ENCODE data around the gene ZNF132.
"Not testable (repeated sequence)": the region's sequence is repeated elsewhere in the genome, so short reads cannot be mapped to it uniquely, and the experiment has no call there.

The ZNF132 gene

DNA sequence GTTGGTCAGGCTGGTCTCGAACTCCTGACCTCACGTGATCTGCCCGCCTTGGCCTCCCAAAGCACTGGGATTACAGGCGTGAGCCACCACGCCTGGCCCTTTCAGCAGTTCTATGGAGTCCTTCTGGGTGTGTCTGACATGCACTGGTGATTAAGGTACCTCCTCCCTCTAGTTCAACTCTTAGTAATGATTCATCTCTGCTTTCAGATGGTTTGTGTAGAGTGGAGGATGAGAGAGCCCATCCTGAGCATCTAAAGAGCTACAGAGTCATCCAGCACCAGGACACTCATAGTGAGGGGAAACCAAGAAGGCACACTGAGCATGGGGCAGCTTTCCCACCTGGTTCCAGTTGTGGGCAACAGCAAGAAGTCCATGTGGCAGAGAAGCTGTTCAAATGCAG, 23.3 kb downstream of the ZNF132 start:
- DNase-seq = no peak
- in situ Hi-C loops (cut with MboI; ENCODE audit: low pct_unique_long_range_greater_than_20kb, low sequenced_read_pairs) = no loop called here

DNA sequence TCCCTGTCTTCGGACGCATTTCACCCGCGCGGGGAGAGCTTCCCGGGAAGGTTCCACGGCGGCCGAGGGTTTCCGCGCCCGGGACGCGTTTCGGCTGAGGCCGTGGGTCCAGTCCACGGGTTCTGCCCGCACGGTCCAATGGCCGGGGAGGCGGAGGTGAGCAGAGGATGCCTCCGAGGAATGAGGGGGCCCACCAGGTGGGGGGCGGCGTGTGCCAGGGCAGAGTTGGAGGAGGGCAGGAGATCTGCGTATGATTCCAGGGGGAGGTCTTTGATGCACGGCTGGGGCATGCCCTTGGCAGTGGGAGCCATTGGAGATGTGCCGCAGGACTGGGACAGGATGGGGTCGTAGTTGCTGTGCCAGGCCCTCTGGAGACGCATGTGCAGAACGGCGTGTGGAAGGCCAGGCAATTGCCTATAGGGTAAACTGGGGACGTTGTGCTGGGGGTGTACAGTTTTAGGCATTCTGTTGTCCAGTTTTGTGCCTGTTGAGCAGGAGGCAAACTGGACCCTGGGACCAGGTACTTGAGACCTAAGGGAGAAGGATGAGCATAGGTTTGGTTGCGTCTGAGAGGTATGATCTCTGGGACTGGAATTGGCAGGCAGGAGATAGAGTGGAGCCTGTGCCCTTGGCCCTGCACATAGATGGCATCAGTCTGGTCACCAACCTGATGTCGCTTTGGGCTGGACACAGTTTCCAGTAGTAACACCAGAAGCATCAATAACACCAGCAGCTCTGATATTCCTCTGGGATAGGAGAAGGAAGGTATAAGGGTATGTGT, 30.8 kb downstream of the ZNF132 start:
- DNase-seq = peak; percentile 43
- in situ Hi-C loops (cut with MboI; ENCODE audit: low pct_unique_long_range_greater_than_20kb, low sequenced_read_pairs) = no loop called here

DNA sequence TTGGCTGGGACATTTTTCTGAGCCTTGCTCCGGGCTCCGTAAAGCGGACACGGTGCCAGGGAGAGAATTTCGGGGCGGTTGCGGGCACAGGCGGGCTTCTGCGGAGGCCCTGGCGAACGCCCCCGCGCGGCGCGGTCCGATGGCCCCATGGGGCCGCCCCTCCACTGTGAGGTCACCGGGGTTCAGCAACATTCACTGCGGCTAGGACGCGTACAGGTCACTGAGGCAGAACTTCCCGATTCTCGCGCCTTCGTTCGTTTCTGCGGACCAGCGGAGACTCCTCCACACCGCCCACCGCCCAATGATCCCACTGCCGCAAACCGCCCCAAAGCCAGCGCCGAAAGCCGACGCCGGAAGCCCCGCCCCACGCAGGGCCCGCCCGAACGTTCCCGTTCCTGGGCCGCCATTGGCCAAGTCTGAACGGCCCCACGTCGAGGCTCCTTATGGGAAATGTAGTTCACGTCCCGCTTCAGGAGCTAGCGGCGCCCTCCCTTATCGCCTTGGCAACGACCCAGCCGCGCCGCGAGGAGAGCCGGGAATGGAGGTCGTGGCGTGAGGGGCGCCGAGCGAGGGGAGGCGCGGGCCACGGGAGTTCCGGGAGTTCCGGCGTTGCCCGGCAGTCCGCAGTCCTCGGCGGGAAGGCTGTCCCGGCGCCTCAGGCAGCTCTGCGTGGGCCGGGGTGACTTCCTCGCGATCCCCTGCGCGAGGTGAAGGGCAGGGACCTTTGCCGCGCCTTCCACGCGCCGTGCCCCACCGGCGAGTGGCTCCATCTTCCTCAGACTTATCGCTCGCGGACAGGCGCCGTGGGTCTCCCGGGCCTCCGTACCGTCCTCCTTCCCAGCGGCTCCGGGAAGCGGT, 31.6 kb downstream of the ZNF132 start, which contains the start of gene ZNF584:
ZNF584 (plus strand) TSS at position 498 of the 858 bp plus-strand sequence. CDS start 499 bp downstream, outside the sequence.
- in situ Hi-C loops (cut with MboI; ENCODE audit: low pct_unique_long_range_greater_than_20kb, low sequenced_read_pairs) = no loop called here
- peak; percentile 98 for DNase-seq

DNA sequence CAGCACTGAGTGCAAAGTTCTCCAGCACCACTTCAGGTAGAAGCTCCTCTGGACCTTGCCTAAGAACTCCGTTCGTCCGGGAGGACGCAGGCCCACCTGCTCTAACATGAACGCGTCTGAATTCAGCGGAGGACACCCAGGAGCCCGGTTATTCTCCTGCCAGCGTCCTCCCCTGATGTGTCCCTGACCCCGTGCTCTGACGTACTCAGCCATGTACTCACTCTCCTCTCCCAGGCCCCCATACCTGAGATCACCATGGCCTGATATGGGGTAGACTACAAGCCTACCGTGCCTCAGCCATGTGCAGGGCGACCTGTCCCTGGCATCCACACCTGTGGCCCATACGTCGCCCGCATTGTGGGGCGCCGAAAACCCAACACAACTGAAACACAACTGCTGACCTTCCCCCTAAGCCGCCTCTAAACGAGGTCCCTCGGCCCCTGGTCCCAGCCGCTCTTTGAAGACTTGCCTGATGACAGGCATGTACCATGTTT, 32.2 kb downstream of the ZNF132 start:
- in situ Hi-C loops (cut with MboI; ENCODE audit: low pct_unique_long_range_greater_than_20kb, low sequenced_read_pairs) = no loop called here
- DNase-seq = no peak

DNA sequence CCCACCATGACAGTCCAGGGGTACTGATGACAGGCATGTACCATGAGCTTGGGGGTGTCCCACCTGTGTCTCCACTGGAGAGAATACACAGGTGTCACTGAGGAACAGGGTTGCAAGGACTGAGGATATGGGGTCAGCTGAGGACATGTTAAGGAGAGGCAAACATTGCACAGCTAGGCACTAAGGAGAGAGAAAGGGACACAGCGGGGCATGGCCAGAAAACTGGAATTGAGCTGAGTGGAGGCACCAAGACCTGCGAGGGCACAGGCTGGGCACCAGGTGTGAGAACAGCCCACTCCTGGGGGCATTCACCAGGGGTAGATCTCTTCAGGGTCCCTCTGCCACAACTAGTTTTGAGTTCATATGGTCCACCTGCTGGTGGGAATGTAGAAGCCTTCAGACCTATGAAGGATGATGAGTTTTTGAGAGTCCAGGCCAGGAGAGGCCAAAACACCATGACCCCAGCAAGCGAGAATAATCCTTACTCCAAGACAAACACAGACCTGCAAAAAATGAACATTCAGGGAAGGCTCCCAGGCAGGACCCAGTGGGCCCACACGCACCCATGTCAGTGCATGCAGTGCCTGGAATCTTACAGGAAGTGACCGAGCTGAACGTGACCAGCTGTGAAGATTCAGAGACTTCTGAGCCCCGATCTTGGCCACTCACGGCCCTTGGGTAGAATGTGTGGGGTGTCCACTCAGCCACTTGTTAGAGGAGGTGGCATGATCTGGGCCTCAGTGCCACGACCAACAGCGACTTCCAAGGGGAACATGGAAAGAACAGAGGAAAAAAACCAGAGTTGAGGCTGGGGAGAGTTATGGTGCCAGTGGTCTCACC, 32.9 kb downstream of the ZNF132 start:
- in situ Hi-C loops (cut with MboI; ENCODE audit: low pct_unique_long_range_greater_than_20kb, low sequenced_read_pairs) = no loop called here
- no peak for DNase-seq

DNA sequence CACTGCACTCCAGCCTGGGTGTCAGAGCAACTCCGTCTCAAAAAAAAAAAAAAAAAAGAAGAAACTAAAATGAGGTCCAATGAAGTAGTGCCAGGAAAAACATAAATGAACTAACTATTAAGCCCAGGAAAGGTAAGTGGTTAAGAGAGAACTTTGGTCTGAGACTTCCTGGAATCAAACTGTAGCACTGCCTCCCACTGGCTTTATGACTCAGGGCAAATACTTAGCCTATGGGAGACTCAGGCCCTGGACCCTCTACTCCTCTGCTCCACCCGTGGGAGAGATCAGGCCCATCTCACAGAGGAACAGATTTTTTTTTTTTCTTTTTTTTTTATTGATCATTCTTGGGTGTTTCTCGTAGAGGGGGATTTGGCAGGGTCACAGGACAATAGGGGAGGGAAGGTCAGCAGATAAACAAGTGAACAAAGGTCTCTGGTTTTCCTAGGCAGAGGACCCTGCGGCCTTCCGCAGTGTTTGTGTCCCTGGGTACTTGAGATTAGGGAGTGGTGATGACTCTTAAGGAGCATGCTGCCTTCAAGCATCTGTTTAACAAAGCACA, 36.0 kb downstream of the ZNF132 start:
- in situ Hi-C loops (cut with MboI; ENCODE audit: low pct_unique_long_range_greater_than_20kb, low sequenced_read_pairs); DNase-seq: not testable (repeated sequence)

DNA sequence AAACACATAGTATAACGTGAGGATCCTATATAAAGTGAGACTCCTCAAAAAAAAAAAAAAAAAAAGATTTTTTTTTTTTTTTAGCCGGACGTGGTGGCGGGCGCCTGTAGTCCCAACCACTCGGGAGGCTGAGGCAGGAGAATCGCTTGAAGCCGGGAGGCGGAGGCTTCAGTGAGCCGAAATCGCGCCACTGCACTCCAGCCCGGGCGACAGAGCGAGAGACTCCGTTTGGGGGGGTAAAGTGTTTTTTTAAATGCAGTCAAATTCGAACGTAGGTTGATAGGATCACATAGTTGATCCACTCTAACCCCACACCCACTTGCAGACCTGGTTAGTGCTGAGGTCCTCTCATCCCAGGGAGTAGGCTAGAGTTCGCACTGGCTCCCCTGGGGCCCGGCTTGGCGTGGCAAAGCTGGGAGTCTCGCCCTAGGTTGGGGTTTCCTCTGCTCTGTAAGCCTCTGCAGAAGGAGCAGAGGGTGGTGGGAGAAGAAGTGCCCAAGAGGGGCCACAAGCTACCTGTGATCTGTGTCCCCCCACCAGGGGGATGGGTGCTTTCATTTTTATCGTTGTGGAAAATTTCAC, 38.0 kb downstream of the ZNF132 start:
- DNase-seq = no peak
- in situ Hi-C loops (cut with MboI; ENCODE audit: low pct_unique_long_range_greater_than_20kb, low sequenced_read_pairs) = no loop called here

DNA sequence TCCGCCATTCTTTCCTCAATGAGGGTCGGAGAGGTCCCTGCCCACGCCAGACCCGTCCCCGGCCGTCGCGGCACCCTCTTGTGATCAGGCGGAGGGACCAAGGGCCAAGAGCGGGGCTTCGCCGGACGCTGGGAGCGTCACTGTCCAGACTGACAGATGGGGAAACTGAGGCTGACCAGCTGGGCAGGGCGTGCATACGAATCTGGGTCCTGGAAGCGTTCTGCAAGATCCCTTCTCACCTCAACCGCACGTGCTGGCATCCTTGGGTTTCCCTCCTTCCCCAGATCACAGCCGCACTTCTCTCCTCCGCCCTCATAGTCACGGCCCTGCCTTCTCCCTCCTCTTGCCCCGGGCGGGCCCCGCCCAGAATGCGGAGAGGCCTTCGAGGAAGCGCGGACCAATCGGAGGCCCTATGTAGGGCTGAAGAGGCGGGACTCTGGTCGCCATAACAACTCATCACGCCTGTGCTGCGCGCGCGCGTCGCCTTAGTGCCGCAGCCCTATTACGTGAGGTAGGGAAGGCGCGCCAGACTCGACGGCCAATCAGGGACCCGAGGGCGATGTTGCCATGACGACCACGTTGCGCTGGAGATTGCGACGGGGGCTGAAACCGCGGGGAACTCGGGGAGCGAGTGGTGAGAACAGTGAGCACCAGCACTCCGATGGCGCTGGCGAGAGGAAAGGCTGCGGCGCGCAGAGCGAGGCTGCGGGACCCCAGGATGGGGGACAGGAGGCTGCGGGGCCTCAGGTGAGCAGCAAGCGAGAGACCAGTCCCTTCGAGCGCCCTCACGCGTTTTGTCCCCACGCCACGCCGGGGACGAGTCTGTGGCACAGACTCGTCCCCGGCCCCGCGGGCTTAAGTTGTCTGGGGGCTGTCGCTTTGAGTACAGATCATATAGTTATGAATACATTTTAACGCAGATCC, 38.8 kb downstream of the ZNF132 start:
- peak; percentile 100 for DNase-seq
- in situ Hi-C loops (cut with MboI; ENCODE audit: low pct_unique_long_range_greater_than_20kb, low sequenced_read_pairs) = no loop called here

DNA sequence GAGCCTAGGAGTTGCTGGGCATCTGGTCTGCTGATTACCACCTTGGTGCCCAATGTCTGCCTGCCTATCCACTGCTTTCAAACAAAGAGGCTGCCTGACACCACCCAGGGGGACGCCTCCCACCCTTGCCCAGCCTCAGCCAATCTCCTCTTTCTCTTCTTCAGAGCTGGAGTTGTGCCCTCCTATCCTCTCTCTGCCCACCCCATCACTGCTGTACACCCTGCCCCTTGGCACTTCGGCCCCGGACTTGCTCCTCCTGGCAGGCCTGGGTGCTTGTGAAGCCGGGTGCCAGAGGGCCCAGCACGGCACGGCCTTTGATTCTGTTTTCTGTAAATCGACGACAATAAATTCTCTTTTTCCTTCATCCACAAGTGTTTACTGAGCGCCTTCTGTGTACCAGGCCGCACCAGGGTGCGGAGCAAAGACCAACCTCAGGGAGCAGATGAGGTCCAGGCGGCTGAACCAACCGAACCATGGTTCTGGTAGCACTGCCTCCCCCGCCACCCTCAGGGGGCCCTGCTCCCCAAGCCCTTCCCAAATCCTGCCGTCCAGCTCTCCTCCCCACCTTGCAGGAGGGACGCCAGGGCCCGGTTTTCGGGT, 39.5 kb downstream of the ZNF132 start:
- no peak for DNase-seq
- in situ Hi-C loops (cut with MboI; ENCODE audit: low pct_unique_long_range_greater_than_20kb, low sequenced_read_pairs) = no loop called here

DNA sequence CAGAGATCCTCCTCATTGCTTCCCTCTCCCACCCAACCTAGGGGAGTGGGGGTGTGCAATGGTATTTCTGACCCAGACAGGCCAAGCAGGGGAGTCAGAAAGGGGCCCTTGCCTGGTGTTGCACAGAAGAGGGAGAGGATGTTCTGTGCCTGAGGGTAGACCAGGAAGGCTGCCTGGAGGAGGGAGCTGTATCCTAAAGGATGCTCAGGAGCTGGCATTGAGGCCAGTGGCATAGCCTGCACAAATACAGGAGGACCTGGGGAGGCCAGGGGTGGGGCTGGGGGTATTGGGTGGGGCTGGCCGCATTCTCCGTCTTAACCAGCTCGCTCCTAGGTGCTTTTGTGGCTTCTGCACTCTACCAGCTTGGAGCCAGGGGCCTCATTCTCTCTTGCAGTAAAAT, 40.0 kb downstream of the ZNF132 start:
- in situ Hi-C loops (cut with MboI; ENCODE audit: low pct_unique_long_range_greater_than_20kb, low sequenced_read_pairs) = no loop called here
- DNase-seq = no peak

DNA sequence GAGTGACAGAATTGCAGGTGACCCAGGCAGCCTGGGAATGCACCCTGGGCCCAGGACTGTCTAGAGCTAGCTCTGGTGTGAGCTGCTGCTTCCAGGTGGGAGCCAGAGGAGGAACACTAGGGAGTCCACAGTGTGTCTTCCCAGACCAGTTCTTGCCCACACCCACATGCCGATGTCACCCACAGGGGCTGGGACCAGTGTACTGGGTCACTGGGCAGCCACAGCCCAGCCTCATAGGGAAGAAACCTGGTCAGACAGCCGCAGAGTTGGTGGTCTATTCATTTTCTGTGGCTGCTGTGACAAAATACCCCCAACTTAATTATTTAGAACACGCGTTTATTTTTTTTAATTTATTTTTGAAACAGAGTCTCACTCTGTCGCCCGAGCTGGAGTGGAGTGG, 41.4 kb downstream of the ZNF132 start:
- in situ Hi-C loops (cut with MboI; ENCODE audit: low pct_unique_long_range_greater_than_20kb, low sequenced_read_pairs) = no loop called here
- no peak for DNase-seq

DNA sequence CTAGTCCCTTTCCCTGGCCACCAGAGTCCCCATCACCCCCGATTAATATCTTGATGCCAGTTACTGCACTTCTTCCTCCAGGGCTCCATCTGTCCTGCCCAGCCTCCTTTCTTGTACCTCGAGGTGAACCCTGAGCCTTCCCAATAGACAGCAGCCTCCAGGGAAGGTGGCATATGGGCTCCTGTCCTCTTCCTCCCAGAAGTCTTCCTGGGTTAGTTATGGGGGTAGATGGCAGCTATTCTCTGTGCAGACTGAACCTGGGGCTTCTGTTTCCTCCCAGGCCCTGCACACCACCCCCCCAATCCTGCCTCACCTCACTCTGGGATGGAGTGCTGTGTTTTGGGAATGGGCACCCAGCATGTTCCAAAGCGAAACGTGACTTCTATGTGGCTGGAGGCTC, 41.9 kb downstream of the ZNF132 start:
- in situ Hi-C loops (cut with MboI; ENCODE audit: low pct_unique_long_range_greater_than_20kb, low sequenced_read_pairs) = no loop called here
- DNase-seq = no peak

DNA sequence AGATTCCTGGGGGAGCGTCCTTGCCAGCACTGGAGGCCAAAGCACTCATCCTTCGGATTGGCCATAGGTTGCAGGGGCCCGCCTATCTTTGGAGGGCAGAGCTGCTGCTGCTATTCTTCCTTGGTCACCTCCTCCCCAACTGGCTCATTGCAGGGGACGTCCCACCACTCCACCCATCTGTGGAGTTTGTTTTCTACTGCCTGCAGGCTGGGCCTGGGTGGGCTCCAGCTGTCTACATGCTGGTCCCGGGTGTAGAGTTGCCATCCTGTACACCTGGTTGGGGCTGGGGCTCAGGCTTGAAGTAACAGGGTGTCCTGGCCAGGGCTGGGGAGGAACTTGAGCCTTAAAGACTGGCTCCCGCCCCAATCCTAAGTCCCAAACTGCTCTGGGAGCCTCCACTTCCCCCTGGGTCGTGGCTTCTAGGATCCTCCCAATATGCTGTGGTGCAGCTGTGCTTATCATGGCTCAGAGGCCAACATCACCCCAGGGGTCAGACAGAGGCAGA, 42.4 kb downstream of the ZNF132 start:
- DNase-seq = no peak
- in situ Hi-C loops (cut with MboI; ENCODE audit: low pct_unique_long_range_greater_than_20kb, low sequenced_read_pairs) = no loop called here

DNA sequence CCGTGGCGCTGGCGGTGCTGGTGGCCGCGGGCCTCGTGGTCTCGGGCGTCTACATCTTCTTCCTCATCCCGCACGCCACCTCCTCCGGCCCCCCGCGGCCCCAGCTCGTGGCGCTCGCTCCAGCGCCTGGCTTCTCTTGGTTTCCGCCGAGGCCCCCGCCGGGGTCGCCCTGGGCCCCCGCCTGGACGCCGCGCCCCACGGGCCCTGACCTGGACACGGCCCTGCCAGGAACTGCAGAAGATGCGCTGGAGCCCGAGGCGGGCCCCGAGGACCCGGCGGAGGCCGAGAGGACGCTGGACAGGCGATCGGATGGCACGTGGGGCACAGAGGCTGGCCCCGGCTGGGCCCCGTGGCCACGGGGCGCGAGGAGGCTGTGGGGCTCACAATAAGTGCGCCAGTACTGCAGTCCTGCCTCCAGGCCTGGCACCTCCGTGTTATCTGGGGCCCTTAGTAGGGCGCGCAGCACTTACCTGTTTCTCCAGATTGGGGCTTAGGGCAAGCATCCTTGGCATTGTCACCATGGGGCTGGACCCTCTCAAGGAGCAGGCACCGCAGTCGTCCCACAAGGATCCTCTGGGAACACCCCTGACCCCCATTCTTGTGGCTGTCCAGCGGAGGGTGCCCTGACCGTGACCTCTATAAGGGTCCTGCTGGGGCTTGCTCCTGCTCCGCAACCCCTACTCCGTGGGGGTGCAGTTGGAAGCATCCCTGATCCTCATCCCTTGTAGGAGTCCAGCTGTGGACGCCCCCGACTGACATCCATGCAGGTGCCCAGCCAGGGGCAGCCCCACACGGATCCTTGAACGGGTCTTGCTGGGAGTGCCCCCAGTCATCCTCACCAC, 43.0 kb downstream of the ZNF132 start:
- no peak for DNase-seq
- in situ Hi-C loops (cut with MboI; ENCODE audit: low pct_unique_long_range_greater_than_20kb, low sequenced_read_pairs) = no loop called here

DNA sequence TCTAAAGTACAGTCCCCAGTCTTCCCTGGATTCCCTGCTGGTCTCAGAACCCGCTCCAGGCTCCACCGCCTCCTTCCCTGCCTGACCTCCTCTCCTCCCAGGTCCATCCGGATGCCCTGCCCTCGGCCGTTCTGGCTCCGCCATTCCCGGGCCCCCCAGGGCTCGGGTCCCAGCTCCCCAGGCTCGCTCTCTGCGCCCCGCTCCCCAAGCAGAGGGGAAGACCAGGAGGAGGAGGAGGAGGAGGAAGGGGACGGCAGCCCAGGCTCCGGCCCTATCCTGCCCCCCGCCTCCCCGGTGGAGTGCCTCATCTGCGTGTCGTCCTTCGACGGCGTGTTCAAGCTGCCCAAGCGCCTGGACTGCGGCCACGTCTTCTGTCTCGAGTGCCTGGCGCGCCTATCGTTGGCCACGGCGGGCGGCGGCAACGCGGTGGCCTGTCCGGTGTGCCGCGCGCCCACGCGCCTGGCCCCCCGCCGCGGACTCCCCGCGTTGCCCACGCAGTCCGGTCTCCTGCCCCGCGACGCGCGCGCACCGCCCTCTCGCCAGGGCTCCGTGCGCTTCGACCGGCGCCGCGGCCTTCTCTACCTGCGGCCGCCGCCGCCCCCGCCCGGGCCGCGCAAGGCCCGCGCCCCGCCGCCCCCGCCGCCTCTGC, 43.9 kb downstream of the ZNF132 start:
- in situ Hi-C loops (cut with MboI; ENCODE audit: low pct_unique_long_range_greater_than_20kb, low sequenced_read_pairs) = no loop called here
- DNase-seq = no peak
